GM18858 (cell line): ENCODE measurements around the gene FREY1.

Experiments
- ATAC-seq: cut with Tn5 transposase; IDR thresholded peaks from one replicate; pipeline ENCODE4 v1.9.1; 2021; ENCODE audit not compliant: unreplicated experiment

FREY1 gene

DNA sequence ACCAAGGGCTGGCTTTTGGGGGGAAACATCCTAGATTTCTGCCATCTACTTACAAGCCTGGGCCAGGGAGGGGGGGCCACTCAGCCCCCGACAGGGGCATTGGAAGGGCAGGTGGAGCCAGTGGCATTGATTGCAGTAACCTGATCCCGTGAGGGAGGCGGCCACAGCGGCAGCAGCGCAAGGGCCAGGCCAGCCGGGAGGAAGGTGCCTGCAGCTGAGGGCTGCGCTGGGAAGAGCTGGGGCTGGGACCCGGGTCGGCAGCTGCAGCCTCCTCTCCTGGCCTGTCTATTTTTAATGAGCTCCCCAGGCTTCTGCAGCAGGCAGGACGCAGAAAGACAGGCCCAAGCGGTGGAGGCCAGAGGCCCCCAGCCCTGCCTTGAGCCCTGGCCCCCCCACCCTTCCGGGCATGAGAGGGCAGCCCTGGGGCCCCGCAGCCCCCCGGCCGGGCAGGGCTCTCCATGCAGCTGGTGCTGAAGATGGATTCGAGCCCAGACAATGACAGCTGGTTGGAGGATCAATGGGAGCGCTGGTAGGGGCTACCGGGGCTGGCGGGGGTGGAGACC, 10.6 kb downstream of the FREY1 start:
- no peak for ATAC-seq

DNA sequence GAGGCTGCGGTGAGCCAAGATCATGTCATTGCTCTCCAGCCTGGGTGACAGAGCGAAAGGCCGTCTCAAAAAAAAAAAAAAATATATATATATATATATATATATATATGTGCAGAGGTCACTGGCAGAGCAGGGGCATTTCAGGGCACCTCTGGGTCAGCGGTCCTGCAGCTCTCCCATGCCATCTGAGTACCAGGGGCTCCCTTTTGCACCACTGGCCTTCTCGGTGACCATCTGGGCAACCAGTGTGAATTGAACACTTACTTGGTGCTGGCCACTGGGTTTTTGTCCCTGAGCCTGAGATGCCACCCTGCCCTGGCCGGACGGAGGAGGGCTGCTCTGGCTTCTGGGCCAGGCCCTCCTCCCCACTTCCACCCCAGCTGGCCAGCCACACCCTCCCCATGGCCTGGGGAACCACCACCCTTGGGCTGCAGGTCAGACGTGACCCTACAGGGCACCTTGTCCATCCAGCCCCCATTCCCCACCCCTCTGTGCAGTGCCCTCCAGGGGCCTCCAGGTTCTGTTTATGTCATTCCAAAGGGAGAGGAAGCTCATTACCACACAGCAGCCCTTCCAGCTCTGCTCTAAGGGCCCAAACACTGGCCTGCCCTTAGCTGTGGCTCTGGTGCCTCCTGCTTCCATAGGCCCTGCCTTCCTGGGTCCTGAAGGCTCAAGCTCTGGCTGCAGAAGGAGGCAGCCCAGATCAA, 11.4 kb downstream of the FREY1 start:
- no peak for ATAC-seq

DNA sequence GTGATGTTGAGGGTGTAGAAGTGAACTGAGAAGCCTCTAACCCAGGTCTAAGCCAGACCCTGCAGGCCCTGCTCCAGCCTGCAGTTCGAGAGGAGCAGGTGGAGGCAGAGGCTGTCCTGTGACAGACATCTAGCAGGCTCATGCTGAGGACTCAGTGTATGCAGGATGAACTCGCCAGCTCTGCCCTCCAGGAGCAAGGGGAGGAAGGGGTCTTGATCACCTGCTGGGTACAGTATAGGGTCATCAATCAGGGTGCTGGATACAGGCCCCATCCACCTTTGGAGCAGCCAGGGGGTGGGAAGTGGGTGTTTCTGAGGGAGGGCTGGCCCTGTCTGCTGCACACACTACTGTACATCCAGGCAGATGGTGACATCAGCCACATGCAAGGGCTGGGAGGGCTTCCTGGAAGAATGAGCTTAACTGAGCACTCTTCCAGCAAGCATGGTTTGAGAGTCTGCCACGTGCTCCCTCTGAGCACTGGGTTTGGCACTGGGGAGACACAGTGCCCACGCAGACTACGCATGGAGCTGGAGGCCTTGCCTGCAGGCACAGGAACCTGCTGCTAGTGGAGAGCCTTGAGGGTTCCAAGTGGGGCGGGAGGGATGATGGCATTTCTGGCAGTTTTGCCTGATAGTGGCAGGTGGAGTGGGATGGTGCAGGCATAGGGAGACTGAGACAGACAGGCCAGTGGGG, 12.4 kb downstream of the FREY1 start:
- no peak for ATAC-seq

DNA sequence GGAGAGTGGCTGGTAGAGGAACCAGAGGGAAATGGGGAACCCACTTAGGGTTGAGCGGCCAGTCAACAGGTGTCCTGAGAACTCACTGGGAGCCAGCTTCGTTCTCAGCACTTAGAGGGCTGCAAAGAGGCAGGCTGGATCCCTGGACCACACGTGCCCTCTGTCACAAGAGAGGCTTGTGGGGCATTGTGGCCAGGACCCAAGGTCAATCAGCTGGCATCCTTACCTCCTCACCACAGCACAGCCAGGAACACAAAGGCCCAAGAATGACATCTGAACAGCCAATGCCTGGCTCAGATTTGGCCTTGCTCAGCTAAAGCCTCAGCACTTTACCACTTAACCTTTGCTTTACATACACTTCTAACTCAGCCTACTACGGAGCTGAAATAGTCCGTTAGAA, 14.2 kb downstream of the FREY1 start:
- ATAC-seq = no peak

DNA sequence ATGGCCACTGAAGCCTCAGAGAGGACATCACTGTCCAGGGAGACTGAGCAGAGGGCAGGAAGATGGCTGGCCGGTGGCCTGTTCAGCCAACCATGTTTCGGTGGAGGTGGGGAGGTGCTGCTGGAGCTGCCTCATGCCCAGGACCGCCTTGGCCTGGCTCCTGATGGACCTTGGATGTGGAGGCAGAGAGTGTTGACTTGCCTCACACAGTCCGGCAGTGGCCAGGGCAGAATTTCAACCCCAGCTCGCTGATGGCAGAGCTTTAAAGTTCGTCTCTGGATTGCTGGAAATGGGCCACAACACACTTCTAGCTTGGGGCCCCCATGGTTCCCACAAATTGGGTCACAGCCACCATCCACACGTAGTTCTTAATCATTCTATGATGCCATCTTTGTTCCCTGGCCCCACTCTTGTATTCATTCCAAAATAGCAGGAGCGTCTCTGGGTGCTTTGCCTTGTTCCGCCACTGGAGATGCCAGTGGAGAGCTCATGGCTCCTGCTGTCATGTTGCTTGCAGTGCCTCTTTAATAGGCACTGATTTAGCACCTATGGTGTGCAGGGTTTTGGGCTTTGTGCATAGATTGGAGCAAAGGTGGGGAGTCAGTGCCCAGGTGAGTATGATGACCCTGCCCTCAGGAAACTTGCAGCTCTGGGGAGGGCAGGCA, 16.1 kb downstream of the FREY1 start:
- ATAC-seq = no peak

DNA sequence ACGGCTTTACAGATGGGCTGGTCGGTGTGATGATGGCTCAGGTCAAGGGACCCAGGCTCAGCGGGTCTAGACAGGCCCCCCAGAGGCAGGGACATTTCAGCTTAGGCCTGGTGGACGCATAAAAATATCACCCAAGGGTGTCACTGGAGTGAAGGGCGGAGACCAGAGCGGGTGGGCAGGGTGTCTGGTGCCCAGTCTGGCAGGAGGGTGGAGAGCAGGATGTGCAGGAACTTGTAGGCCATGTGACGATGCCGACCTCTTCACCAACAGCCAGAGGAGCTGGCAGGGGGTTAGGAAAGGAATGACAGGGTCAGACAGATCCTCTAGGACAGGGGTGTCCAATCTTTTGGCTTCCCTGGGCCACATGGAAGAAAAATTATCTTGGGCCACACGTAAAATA, 17.1 kb downstream of the FREY1 start:
- no peak for ATAC-seq

DNA sequence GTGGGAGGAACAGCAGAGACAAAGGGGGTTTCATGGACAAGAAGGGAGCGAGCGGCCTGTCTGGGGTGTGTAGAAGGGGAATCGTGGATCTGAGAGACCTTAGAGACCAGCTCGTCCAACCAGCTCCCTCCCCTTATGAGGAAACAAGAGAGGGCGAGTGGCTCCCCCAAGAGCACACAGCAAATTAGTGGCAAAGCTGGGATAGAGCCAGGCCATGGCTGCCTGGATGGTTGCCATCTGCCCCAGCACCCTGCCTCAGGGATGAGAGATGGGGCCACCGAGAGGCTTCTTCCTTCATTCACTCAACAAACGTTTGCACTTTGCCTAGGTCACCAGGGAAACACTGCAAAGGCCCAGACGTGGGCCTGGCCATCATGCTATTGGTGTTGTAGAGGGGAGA, 17.5 kb downstream of the FREY1 start:
- ATAC-seq = no peak

DNA sequence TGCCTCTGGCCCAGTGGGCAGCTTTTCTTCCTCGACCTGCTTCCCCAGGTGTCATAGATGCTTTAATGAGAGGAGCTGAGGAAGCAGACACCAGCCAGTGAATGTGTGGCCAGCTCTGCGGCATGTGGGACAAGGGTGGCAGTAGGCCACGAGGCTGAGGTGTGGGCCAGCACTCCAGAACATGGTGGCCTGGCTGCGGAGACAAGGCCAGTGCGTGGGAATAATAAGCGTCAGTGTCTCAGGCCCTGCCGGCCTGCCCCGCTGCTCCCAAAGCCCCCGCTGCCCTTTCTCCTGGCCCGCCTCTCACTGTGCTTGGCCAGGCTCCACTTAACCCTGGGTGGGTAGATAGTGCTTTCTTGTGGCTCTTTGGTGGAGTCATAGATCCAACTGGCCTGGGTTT, 19.5 kb downstream of the FREY1 start:
- ATAC-seq = no peak

DNA sequence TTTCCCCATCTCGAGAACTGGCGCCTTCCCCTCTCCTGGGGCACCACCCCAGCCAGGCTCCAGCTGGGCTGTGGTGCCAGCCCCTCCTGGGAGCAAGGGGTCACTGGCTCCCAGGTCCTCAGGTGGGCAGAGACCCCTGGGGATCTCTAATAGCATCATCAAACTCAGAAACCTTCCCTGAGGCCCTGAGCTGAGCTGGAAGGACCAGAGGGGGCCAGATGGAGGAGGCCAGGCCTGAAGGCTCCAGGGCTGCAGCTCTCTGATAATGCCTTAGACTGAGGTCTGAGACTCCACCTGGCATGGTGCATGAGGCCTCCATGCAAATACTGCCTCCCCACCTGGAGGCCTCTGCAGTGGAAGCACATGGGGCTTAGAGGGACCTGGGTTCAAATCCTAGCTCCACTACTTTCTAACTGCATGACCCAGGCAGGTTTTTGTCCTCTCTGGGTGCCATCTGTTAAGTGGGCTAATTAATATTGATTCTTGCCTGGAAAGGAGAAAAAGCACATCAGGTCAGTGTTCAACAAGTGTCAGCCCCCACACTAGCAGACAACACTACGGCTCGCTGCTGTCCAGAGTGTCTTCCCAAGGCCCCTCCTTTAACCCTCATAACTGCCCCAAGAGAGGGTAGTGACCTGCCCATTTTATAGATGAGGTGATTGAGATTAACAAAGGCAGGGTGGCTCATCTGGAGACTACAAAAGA, 20.1 kb downstream of the FREY1 start:
- ATAC-seq = no peak

DNA sequence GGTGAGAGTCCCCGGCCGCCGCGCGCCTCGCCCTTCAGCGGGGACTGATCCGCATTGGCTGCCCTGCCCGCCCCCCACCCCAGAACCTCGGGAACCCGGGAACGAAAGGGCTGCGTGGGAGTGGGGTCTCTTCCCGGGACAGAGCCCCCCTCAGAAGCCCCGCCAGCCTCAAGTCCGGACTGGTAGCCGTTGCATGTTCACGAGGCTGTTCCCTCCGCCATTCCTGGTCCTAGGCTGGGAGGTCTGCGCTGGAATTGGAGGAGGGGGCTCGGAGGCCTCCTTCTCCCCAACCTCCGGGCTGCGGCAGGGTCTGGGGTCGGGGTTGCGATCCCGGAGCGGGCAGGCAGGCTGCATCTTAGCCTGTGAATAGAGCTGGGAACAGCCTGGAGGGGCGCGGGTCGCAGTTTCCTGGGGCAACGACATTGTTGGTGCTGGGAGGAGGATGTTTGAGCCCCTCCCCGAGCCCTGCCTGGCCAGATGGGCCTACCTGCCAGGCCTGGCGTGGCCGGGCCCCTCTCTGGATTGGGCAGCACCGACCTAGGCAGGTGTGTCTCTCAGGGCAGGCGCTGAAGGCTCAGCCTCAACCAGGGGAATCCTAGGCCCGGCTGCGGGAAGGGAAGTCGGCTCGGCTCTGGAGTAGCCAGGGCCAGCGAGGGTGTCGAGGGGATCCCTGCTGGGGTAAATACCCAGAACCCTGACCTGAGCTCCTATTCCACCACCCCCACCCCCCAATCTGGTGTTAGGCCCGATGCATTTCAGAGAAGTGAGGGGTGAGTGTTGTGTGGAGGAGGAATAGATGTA, 20.9 kb downstream of the FREY1 start:
- ATAC-seq = no peak

DNA sequence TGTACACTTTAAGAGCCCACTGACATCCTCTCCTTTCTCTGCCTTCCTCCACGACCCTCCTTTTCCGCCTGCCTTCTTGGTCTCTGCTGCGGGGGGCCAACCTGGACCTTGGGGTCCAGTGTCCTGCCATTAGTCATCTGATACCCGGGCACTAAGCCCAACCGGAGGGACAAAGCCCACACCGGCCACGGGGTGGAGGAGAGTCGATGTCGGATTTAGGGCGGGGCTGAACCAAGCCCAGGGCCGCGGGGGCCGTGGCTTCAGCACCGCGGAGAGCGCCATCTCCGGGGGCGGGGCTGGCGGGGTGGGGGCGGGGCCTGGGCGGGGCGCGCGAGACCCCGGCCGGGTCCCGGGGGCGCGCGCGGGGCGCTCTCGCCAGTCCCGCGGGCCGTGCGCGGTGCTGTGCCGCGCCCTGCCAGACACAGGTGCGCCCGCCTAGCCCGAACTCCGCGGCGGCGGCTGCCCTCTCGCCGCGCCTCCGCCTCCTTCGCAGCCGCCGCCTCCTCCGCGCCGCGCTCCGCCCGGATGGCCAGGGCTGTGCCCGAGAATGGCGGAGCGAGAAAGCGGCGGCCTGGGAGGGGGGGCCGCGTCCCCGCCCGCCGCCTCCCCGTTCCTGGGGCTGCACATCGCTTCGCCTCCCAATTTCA, 21.7 kb downstream of the FREY1 start, which contains the start of gene MAPK8IP1:
TSS of gene MAPK8IP1 (plus strand) at position 378 of the 647 bp plus-strand sequence. CDS start at position 548, 170 bp downstream.
- ATAC-seq = no peak

DNA sequence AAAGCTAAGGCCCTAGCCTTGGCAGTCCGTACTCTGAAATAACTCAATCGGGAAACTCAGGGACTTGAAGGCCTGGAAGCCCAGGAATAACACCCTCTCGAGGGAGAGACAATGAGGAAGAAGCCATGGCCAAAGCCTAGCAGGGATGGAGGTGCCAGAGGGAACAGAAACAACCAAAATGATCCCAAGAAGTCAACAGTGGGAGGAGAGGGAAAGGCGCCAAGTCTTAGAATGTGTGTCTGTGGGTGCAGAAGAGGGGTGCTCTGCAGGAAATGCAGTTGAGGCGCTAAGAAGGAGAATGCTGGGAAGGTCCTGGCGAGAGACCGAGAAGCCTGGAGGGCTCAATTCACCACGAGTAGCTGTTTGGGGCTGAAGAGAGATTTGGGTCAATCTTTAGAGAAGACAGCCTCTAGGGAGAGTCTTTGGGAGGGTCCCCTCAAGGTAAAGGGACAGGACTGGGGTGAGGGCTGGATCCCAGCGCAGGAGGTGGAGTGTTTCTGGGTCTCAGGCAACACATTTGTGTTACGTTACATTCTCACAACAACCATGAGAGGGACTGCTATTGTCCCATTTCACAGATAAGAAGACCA, 22.4 kb downstream of the FREY1 start:
- no peak for ATAC-seq

DNA sequence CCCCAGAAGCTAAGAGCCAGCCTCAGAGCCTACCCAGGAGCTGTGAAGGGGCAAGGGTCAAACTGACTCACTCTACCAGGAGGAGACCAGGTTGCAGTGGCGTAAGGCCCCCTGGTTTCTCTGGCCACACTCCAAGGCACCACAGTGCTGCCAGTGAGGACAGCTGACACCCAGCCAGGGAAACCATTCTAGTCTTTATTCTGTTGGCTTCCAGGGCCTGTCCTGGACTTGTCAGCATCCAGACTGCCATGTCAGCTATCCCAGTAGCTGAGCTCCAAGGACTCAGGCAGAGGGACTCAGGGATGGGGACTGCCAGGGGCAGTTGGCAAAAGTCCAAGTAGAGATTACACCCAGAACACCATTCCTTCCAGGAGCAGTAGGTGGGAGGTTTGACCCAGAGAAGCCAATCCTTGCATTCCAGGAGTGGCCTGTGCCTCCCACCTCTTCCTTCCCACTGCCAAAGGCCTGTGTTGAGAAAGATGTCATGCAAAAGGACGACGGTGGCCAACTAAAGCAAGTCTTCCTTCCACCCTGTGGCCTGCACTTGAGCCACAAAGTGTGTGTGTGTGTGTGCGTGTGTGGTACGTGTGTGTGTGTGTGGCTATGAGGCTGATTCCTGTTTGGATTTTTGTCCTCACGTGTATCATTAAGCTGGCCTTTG, 25.2 kb downstream of the FREY1 start:
- no peak for ATAC-seq

DNA sequence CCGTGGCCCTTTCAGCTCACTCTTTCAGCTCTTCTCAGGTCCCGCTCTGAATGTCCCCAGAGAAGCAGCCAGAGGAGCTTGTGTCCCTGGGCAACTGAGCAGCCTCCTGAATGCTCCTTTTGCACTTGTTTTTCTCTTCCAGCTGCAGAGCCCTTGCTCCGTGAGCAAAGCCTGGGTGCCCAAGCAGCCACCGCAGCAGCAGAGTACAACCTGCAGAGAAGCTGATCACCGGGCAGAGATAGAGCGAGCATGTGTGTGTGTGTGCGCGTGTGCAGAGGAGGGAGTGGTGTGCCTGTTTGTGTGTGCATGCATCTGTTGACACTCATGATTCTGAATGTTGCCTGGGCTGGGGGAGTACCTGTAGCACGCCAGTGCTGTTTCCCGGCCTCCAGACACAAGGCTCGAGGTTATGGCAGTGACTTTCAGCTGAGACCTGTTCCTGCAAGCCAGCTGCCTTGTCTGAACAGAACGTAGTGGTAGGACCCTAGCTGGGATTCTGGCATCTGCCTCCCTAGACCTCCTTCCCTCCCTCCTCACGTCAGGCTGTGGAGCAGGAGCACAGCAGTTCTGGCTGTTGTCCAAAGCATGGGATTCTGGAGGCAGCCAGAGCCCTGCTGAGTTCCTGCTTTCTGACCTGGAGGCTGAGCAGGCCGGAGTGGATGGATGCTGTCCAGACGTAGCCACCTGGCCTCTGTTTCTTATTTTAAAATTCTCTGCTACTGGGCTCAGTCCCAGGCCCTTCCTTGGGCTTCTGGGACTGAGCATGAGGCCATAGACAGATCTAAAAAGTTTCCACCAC, 26.1 kb downstream of the FREY1 start:
- ATAC-seq = no peak

DNA sequence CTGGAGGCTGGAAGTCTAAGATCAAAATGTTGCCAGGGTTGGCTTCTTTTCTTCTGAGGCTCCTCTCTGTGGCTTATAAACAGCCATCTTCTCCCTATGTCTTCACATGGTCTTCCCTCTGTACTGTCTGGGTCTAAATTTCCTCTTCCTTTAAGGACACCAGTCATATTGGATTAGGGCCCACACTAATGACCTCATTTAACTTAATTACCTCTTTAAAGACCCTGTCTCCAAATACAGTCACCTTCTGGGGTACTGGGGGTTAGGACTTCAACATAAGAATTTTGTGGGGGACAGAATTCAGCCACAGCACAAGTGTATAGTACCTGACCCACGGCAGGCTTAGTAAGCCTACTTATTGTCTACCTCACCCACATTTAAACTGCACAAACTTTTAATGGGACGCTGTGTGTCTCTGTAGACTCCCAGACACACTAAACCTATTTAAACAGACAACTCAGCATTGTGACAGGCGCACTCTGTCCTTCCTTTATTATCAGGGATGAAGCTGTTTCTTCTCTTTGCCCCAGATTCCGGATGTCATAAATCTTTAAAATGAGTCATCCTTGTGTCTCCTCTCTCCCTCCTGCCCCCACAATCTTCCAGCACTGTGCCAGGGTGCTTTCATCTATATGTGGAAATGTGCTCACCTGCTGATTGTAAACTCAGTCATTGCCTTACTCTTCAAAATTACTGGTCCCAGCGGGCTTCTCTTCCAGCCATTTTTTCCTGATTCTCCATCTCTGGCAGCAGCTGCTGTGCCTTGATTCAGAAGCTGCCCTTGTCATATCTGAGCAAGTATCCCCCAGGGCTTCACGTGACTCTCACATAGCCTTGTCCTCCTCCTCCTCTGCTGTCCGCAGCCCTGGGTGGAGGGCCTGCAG, 27.0 kb downstream of the FREY1 start:
- no peak for ATAC-seq

DNA sequence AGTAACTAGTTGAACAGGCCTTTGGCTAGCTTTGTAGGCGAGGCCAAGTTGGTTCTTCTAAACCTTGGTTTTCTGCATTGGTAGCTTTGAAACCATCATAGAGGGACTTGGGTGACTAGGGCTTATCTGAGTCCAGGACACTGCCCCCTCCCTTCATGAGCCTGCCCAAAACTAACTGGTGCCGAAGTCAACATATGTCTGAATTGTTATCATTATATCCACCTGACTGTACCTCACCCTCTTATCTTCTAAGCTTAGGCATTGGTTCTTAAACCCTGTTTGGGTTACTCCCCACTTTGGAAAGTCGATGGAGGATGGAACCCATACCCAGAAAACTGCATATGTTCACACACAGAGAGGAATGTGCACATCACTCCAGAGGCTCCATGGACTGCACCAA, 29.2 kb downstream of the FREY1 start:
- ATAC-seq = no peak

DNA sequence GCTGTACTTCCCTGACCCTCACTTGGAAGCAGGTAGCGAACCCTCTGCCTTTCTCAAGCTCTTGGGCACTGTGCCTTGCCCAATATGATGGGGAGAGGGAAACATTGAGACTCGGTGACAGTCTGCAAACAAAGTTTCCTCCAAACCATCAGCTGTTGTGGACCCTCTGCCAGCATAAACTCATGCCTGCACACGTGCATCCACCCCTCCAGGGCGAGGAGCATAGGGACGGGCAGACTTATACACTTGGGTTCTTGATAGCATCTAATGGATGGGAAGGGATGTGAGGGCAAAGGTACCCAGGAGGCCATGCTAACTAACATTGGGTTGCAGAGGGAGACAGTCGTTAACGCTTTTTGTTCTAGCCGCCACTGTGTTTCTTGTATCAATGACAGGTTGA, 29.9 kb downstream of the FREY1 start:
- ATAC-seq = no peak
